WTC11 (cell line): Measurements from ENCODE around the gene RAB8B.

Experiments used
- AR ChIP-seq: fragments of 250-450 bp; sonication (Bioruptor Pico); IDR thresholded peaks from 2 replicates; pipeline ENCODE4 v1.9.0; 2021; ENCODE audit warnings: mild to moderate bottlenecking
- CTCF ChIP-seq: fragments of 200-600 bp; IDR thresholded peaks from 2 replicates; pipeline ENCODE4 v1.8.0; 2022; ENCODE audit warnings: antibody characterized with exemption
- E2F4 ChIP-seq: sonication (generic); formaldehyde crosslinking; IDR thresholded peaks from 2 replicates; pipeline ENCODE4 v1.8.1; 2022; ENCODE audit warnings: low read depth, mild to moderate bottlenecking, moderate library complexity, missing genetic modification reagents, borderline replicate concordance
- ELF4 ChIP-seq: sonication (generic); formaldehyde crosslinking; IDR thresholded peaks from 2 replicates; pipeline ENCODE4 v1.8.1; 2022; ENCODE audit warnings: low read depth, mild to moderate bottlenecking, moderate library complexity, missing genetic modification reagents
- ETV6 ChIP-seq: sonication (generic); formaldehyde crosslinking; IDR thresholded peaks from 2 replicates; pipeline ENCODE4 v1.8.1; 2022; ENCODE audit warnings: mild to moderate bottlenecking, missing genetic modification reagents
- FOXP4 ChIP-seq: sonication (generic); formaldehyde crosslinking; IDR thresholded peaks from 2 replicates; pipeline ENCODE4 v1.8.0; 2022; ENCODE audit warnings: mild to moderate bottlenecking, missing genetic modification reagents
- HMGXB4 ChIP-seq: sonication (generic); formaldehyde crosslinking; IDR thresholded peaks from 2 replicates; pipeline ENCODE4 v1.8.1; 2023; ENCODE audit warnings: mild to moderate bottlenecking, moderate library complexity, missing genetic modification reagents
- NFYB ChIP-seq: sonication (generic); formaldehyde crosslinking; conservative IDR thresholded peaks from 2 replicates; pipeline ENCODE4 v1.8.0; 2022; ENCODE audit warnings: low read depth, missing genetic modification reagents
- ZNF138 ChIP-seq: sonication (generic); formaldehyde crosslinking; conservative IDR thresholded peaks from 2 replicates; pipeline ENCODE4 v1.8.1; 2022; ENCODE audit warnings: mild to moderate bottlenecking, moderate library complexity, missing genetic modification reagents
- ZNF423 ChIP-seq: fragments of 250-450 bp; sonication (Bioruptor Pico); IDR thresholded peaks from 2 replicates; pipeline ENCODE4 v2.1.2; 2022; ENCODE audit warnings: mild to moderate bottlenecking, moderate library complexity
- ZNF671 ChIP-seq: fragments of 250-450 bp; sonication (Bioruptor Pico); IDR thresholded peaks from 2 replicates; pipeline ENCODE4 v1.8.0; 2021; ENCODE audit warnings: mild to moderate bottlenecking
- ZSCAN18 ChIP-seq: fragments of 250-450 bp; sonication (Bioruptor Pico); IDR thresholded peaks from 2 replicates; pipeline ENCODE4 v2.1.2; 2022; ENCODE audit warnings: mild to moderate bottlenecking, moderate library complexity

GRCh38 chr15:63238171-63238570, 48.8 kb downstream of the RAB8B start:
- no peak for TF ChIP-seq CTCF
- no peak for TF ChIP-seq ZNF138 (CRISPR knock-in tag)
- TF ChIP-seq ETV6 (CRISPR knock-in tag) = no peak
- TF ChIP-seq ZNF423 = no peak
- TF ChIP-seq ZSCAN18 (CRISPR knock-in tag) = no peak
- TF ChIP-seq AR = no peak
- no peak for TF ChIP-seq NFYB
- no peak for TF ChIP-seq ELF4 (CRISPR knock-in tag)
- TF ChIP-seq E2F4 = no peak
- TF ChIP-seq HMGXB4 (CRISPR knock-in tag) = no peak
- no peak for TF ChIP-seq ZNF671 (CRISPR knock-in tag)
- TF ChIP-seq FOXP4 (CRISPR knock-in tag) = no peak
